SU-DHL-6 (cell line): ENCODE data around the gene ZC3H12C.

ENCODE experiments used
- H2AFZ ChIP-seq: fragments of 200-600 bp; sonication (generic); 2 replicates; pipeline ENCODE4 v1.6.1; 2014; ENCODE audit warnings: low read depth, mild to moderate bottlenecking, moderate library complexity, mixed read lengths, antibody characterized with exemption, low read length; ENCODE audit not compliant: severe bottlenecking
- H3F3A ChIP-seq: fragments of 200-600 bp; shearing (Covaris generic); 2 replicates; pipeline ENCODE4 v1.6.0; 2016; ENCODE audit warnings: antibody characterized with exemption, mild to moderate bottlenecking; ENCODE audit not compliant: insufficient read depth
- H3K27ac ChIP-seq: fragments of 200-600 bp; sonication (generic); 2 replicates; pipeline ENCODE4 v1.5.1; 2016; ENCODE audit warnings: low read depth, mild to moderate bottlenecking, low read length, moderate library complexity, mixed read lengths
- H3K27me3 ChIP-seq: fragments of 200-600 bp; sonication (generic), shearing (Covaris generic); 2 replicates; pipeline ENCODE4 v1.6.0; 2014; ENCODE audit warnings: mild to moderate bottlenecking, low read length
- H3K36me3 ChIP-seq: fragments of 200-600 bp; sonication (generic); 2 replicates; pipeline ENCODE4 v1.6.1; 2014; ENCODE audit warnings: mild to moderate bottlenecking, low read length, mixed read lengths
- H3K4me2 ChIP-seq: fragments of 300-600, 200-600 bp; shearing (Covaris generic), sonication (generic); 2 replicates; pipeline ENCODE4 v1.6.0; 2014; ENCODE audit warnings: low read length, low read depth, mild to moderate bottlenecking; ENCODE audit not compliant: poor library complexity, severe bottlenecking
- H3K4me3 ChIP-seq: fragments of 200-600 bp; sonication (generic); 2 replicates; pipeline ENCODE4 v1.5.1; 2014; ENCODE audit warnings: antibody characterized with exemption, low read length, mild to moderate bottlenecking, mixed read lengths; ENCODE audit not compliant: insufficient read depth, poor library complexity, severe bottlenecking
- H3K79me2 ChIP-seq: fragments of 200-600 bp; sonication (generic); 2 replicates; pipeline ENCODE4 v1.6.1; 2014; ENCODE audit warnings: mild to moderate bottlenecking, low read length, moderate library complexity; ENCODE audit not compliant: insufficient read depth
- H3K9ac ChIP-seq: fragments of 200-600 bp; sonication (generic); 2 replicates; pipeline ENCODE4 v1.7.0; 2014; ENCODE audit warnings: mild to moderate bottlenecking, low read length
- H3K9me2 ChIP-seq: fragments of 200-600 bp; sonication (generic); replicated peaks from 2 replicates; pipeline ENCODE4 v1.6.1; 2014; ENCODE audit warnings: low read length; ENCODE audit not compliant: insufficient read depth
- H3K9me3 ChIP-seq: fragments of 200-600 bp; sonication (generic); 2 replicates; pipeline ENCODE4 v1.6.1; 2014; ENCODE audit warnings: low read length, mixed read lengths; ENCODE audit not compliant: insufficient read depth
- H4K20me1 ChIP-seq: fragments of 200-600 bp; sonication (generic); 2 replicates; pipeline ENCODE4 v1.6.1; 2014; ENCODE audit warnings: low read depth, mild to moderate bottlenecking, antibody characterized with exemption, low read length, moderate library complexity, mixed read lengths
- CTCF ChIP-seq: fragments of 200-600 bp; sonication (generic); IDR thresholded peaks from one replicate; pipeline ENCODE4 v1.5.1; 2017; ENCODE audit warnings: antibody characterized with exemption, mild to moderate bottlenecking, low read length, moderate library complexity; ENCODE audit not compliant: insufficient read depth, poor library complexity, severe bottlenecking
- EZH2phosphoT487 ChIP-seq: fragments of 200-600 bp; sonication (generic), shearing (Covaris generic); conservative IDR thresholded peaks from 2 replicates; pipeline ENCODE4 v1.6.1; 2018; ENCODE audit warnings: mild to moderate bottlenecking, antibody characterized with exemption, low read length, moderate library complexity, mixed read lengths

The ZC3H12C gene

GRCh38 chr11:110100476-110101240, 7.5 kb downstream of the ZC3H12C start:
- Histone ChIP-seq H3K9me2 (no peaks in the 10 kb centered on the region), H3K4me2 (no peak overlapping the region), H4K20me1 (no peaks in the 10 kb centered on the region), H3F3A (no peaks in the 10 kb centered on the region), H3K27me3 (no peaks in the 10 kb centered on the region), H3K9me3 (no peaks in the 10 kb centered on the region), H2AFZ (no peak overlapping the region), H3K79me2 (no peaks in the 10 kb centered on the region), H3K4me3 (no peak overlapping the region), H3K27ac (no peak overlapping the region), H3K9ac (no peak overlapping the region), H3K36me3 (no peaks in the 10 kb centered on the region)
- TF ChIP-seq EZH2phosphoT487 (no peak), CTCF (no peak)

GRCh38 chr11:110106713-110107274, 13.6 kb downstream of the ZC3H12C start:
- no peak overlapping the region for H3K9ac ChIP-seq
- no peaks in the 10 kb centered on the region for H3K9me3 ChIP-seq
- no peak overlapping the region for H3K4me3 ChIP-seq
- H3K27me3 ChIP-seq: no peaks in the 10 kb centered on the region
- no peaks in the 10 kb centered on the region for H3K9me2 ChIP-seq
- H3K36me3 ChIP-seq: no peaks in the 10 kb centered on the region
- H3K79me2 ChIP-seq: no peaks in the 10 kb centered on the region
- no peak overlapping the region for H3K27ac ChIP-seq
- H2AFZ ChIP-seq: no peak overlapping the region
- no peaks in the 10 kb centered on the region for H3F3A ChIP-seq
- H4K20me1 ChIP-seq: no peaks in the 10 kb centered on the region; the same call in 1 of the 2 replicates
- TF ChIP-seq CTCF: no peak
- no peak for TF ChIP-seq EZH2phosphoT487
- no peak overlapping the region for H3K4me2 ChIP-seq

- Histone ChIP-seq H4K20me1 (no peaks in the 10 kb centered on the region; the same call in 1 of the 2 replicates), H3K79me2 (no peaks in the 10 kb centered on the region), H3K27me3 (no peaks in the 10 kb centered on the region), H3K9me3 (no peaks in the 10 kb centered on the region), H3K36me3 (no peaks in the 10 kb centered on the region), H2AFZ (no peak overlapping the region), H3K4me2 (no peak overlapping the region), H3K9me2 (no peaks in the 10 kb centered on the region), H3K9ac (no peak overlapping the region), H3K27ac (no peak overlapping the region), H3F3A (no peaks in the 10 kb centered on the region), H3K4me3 (no peak overlapping the region)
- TF ChIP-seq CTCF (no peak), EZH2phosphoT487 (no peak)
Observed at GRCh38 chr11:110110854-110111253, 17.7 kb downstream of the ZC3H12C start.
